Stomach smooth muscle (tissue), 2 donors: ENCODE data around the gene GRK4.
A peak's percentile ranks its signal among the peaks of the same experiment; 100 is the strongest.

Experiments
- H3K27ac ChIP-seq: one replicate; pipeline ENCODE4 v1.7.0; 2013; ENCODE audit warnings: mild to moderate bottlenecking, low read length, inconsistent platforms
- H3K27me3 ChIP-seq, 2 donors: one replicate each; pipeline ENCODE4 v1.7.0; 2013; ENCODE audit warnings: low read length in 2 of 2; ENCODE audit not compliant: insufficient read depth in 2 of 2, control insufficient read depth in 1 of 2
- H3K36me3 ChIP-seq, 2 donors: one replicate each; pipeline ENCODE4 v1.7.0; 2013; ENCODE audit warnings: low read length in 2 of 2; ENCODE audit not compliant: control insufficient read depth in 2 of 2, insufficient read depth in 2 of 2
- H3K4me1 ChIP-seq: one replicate; pipeline ENCODE4 v1.7.0; 2013; ENCODE audit warnings: low read length; ENCODE audit not compliant: control insufficient read depth, insufficient read depth
- H3K4me3 ChIP-seq, 2 donors: one replicate each; pipeline ENCODE4 v1.7.0; 2013; ENCODE audit warnings: low read length in 2 of 2
- H3K9ac ChIP-seq, 2 donors: one replicate each; pipeline ENCODE4 v1.7.0; 2013; ENCODE audit warnings: low read length in 2 of 2, mild to moderate bottlenecking in 1 of 2
- H3K9me3 ChIP-seq, 2 donors: one replicate each; pipeline ENCODE4 v1.7.0; 2013; ENCODE audit warnings: low read length in 2 of 2; ENCODE audit not compliant: control insufficient read depth in 2 of 2
- donor health status: healthy.
- donor health status: Pancreatic carcinoma.

Gene GRK4

DNA sequence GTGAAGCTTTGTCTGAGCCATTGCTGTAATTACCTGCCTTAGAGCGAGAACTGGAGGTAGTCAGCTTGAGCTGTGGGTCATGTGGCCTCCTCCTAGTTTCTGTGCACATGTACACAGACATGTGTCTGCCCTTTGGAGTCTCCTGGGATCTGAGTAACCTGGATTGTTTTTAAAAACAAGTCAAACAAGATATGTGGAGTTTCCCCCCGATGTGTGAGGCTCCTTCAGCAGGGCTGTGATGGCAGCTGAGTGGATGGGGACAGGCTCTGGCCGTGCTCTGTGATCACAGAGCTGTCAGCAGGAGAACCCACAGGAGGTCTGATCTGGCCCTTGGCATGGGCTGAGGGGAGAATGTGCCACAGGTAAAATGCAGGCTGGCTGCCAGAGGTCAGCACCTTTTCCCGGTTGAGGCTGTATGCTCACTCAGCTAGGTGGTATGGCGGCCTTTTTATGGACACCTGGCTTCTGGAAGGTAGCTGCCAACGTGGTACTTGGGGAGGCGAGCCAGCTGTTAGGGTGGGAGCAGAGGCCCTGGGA, 38.5 kb upstream of the GRK4 start:
- Histone ChIP-seq H3K4me3 (no peak overlapping the region), H3K4me1 (no peaks in the 10 kb centered on the region), H3K27ac (no peak overlapping the region), H3K36me3 (peaks cover 32 to 54% of the 10 kb centered on the region in 2 donors), H3K9me3 (no peaks in the 10 kb centered on the region), H3K27me3 (no peaks in the 10 kb centered on the region), H3K9ac (peak overlapping the region in 1 of 2 donors; percentile 21)

DNA sequence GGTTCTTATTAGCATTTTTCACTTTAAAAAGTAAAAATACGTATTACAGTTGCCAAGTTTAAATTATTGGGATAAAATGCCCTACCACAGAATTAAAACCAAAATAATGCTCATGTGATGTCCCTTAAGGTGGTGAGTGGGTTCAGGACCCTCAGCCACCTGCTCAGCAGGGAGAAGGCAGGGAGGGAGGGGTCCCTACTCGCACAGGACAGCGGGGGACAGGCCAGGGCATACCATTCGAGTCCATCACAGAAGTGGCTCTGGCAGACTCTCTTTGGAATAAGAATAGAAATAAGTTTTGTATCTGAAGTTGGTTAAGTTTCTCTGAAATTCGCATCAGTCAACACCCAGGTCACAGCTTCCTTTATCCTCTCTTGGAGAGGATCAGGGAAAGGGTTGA, 37.9 kb upstream of the GRK4 start:
- H3K4me3 ChIP-seq: no peak overlapping the region
- peaks cover 35 to 57% of the 10 kb centered on the region in 2 donors for H3K36me3 ChIP-seq
- H3K27me3 ChIP-seq: no peaks in the 10 kb centered on the region
- H3K9me3 ChIP-seq: no peaks in the 10 kb centered on the region
- H3K4me1 ChIP-seq: peaks cover 3% of the 10 kb centered on the region
- H3K9ac ChIP-seq: no peak overlapping the region
- H3K27ac ChIP-seq: no peak overlapping the region

DNA sequence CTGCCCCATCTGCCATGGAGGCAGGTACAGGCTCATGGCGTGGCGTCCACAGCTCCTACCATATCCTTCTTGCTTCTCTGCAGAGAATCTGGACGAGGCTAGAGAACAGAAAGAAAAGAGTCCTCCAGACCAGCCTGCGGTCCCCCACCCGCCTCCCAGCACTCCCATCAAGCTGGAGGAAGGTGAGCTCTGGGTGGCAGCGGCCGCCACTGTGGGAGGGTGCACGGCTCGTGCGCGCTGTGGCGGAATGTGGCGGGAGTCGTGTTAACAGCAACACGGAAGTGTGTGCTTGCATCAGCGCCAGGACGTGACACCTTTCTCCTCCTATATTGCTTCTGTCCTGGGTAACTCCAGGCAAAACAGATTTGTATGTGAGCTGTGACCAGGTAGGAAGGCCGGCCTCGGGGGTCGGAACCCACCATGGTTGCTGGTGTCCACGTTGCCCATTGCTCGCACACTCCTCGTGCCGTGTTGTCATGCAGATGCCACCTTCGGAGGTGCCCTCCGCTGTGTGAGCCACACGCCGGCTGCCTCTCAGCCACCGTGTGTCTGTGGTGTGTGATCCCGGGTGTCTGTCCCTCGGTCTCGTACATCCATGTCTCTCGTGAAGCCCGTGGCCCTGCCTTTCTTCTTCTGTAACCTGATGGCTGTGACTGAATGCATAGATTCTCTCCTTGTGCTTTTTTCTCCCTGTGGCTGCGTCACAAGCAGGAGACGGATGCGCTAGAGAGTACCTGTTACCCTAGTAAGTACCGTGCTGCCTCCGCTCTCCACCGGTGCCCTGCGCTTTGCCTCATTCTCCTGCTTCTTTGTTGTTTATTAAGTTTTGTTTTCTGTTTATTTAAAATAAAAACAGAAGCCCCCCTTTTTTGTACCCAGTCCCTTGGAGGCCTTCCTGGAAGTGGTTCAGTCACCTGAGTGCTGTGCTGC, 37.2 kb upstream of the GRK4 start:
- peaks cover 35 to 57% of the 10 kb centered on the region in 2 donors for H3K36me3 ChIP-seq
- no peak overlapping the region for H3K27ac ChIP-seq
- no peaks in the 10 kb centered on the region for H3K9me3 ChIP-seq
- no peak overlapping the region for H3K4me3 ChIP-seq
- no peaks in the 10 kb centered on the region for H3K27me3 ChIP-seq
- H3K4me1 ChIP-seq: peaks cover 10% of the 10 kb centered on the region
- H3K9ac ChIP-seq: no peak overlapping the region

DNA sequence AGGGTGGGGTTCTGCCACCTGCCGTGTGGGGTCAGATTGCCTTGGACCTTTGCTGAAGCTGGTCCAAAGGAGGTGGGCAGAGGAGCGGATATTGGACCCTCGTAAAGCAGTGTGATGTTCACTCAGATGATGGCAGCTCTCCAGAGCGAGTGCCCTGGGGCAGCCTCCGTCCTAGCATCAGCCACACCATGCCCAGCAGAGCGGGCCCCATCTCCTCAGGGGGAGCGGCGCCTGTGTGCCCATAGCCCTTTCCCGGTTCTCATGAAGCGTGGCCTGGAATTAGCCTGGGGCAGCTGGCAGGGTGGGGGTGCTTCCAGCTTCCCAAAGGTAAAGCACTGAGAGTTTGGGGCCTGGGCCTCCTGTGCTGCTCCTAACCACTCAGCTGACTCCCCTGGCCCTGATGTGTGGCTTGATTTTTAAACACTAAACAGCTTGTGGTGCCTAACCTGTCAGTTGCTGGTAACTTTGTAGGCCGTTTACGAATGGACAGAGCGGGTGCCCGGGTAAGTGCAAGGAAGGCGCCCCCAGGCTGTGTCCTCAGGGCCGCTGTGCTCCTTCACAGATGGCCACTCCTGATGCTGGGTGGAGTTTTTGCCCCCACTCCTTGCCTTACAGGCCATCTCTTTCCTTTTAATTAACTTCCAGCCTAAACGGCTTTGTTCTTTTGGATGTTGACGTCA, 36.2 kb upstream of the GRK4 start:
- no peak overlapping the region for H3K27ac ChIP-seq
- peaks cover 35 to 60% of the 10 kb centered on the region in 2 donors for H3K36me3 ChIP-seq
- H3K4me1 ChIP-seq: peaks cover 14% of the 10 kb centered on the region
- no peak overlapping the region for H3K9ac ChIP-seq
- no peaks in the 10 kb centered on the region for H3K9me3 ChIP-seq
- no peak overlapping the region for H3K4me3 ChIP-seq
- H3K27me3 ChIP-seq: no peaks in the 10 kb centered on the region

DNA sequence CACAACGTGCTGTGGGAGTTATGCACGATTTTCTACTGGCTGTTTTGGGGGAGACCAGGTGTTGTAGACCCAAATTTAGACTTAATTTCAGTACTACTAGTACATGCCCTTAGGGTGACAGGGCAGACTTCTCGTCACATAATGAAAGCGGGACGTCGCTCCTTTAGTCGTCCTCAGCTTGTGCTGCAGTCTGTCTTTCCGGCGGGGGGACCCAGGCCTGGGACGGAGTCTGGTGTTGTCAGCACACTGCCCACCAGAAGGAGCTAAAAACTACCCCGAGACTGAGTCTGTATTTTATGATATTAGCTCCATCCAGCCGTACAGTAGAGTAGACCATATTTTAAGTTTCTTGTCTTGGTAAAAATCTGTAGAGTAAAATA, 35.7 kb upstream of the GRK4 start:
- Histone ChIP-seq H3K9ac (no peak overlapping the region), H3K27ac (no peak overlapping the region), H3K4me3 (no peak overlapping the region), H3K9me3 (no peaks in the 10 kb centered on the region), H3K4me1 (peaks cover 14% of the 10 kb centered on the region), H3K27me3 (no peaks in the 10 kb centered on the region), H3K36me3 (peaks cover 35 to 60% of the 10 kb centered on the region in 2 donors)

DNA sequence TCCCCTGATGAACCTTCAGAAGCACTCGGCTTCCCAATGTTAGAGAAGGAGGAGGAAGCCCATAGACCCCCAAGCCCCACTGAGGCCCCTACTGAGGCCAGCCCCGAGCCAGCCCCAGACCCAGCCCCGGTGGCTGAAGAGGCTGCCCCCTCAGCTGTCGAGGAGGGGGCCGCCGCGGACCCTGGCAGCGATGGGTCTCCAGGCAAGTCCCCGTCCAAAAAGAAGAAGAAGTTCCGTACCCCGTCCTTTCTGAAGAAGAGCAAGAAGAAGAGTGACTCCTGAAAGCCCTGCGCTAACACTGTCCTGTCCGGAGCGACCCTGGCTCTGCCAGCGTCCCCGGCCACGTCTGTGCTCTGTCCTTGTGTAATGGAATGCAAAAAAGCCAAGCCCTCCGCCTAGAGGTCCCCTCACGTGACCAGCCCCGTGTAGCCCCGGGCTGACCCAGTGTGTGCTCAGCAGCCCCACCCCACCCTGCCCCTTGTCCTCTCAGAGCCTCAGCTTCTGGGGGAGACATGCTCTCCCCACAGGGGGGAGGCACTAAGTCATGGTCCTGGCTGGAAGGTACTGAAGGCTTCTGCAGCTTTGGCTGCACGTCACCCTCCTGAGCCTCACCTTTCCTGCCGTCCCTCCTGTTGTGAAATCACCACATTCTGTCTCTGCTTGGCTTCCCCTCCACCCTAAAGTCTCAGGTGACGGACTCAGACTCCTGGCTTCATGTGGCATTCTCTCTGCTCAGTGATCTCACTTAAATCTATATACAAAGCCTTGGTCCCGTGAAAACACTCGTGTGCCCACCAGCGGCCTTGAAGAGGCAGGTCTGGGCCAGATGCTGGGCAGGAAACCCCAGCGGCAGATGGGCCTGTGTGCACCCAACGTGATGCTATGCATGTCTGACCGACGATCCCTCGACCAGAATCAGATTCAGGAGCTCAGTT, 34.9 kb upstream of the GRK4 start:
- H3K36me3 ChIP-seq: peaks cover 33 to 58% of the 10 kb centered on the region in 2 donors

DNA sequence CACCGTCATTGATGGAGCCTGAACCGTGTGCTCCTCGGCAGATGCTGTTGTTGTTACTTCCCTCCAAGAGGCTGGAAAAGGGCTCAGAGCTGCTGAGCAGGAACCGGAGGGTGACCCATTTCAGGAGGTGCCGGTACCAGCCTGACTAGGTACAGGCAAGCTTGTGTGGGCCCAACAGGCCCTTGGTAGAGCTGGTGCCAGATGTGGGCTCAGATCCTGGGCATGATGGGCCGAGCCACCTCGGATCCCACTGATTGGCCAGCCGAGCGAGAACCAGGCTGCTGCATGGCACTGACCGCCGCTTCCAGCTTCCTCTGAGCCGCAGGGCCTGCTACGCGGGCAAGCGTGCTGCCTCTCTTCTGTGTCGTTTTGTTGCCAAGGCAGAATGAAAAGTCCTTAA, 33.9 kb upstream of the GRK4 start:
- Histone ChIP-seq H3K36me3 (peaks cover 28 to 50% of the 10 kb centered on the region in 2 donors), H3K27me3 (no peaks in the 10 kb centered on the region), H3K4me1 (peaks cover 27% of the 10 kb centered on the region), H3K9me3 (no peaks in the 10 kb centered on the region), H3K4me3 (no peak overlapping the region), H3K27ac (no peak overlapping the region), H3K9ac (no peak overlapping the region)

More for the DNA sequence above, 34.9 kb upstream of the GRK4 start:
- Histone ChIP-seq H3K27me3 (no peaks in the 10 kb centered on the region), H3K4me3 (no peak overlapping the region), H3K27ac (no peak overlapping the region), H3K9ac (no peak overlapping the region), H3K4me1 (peaks cover 22% of the 10 kb centered on the region), H3K9me3 (no peaks in the 10 kb centered on the region)

DNA sequence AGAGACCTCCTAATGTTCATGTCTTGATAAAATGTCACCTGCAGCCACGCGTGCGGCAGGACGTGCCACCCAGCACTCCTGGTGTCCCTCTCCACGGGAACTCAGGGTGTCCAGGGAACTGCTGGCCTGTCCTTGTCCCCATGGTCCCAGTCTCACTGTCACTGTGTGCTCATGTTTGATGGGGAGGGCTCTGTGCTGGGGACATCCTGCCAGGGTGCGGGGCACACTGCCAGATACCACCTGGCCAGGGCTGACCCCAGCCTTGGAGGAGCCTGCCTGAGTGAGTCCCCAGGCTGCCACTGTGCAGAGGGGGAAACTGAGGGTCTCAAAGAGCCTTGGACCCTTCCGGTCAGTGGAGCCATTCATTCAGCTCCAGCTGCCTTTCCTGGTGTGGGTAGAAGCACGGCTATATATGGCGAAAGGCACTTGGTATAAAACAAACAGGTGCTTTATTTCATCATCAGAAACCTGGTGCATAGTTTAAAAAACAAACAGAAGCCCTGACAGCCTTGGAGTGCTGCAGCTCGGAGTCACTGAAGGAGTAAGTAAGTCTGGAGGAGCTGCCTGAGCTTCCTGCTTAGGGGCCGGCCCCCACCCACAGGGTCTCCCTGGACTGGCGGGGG, 33.1 kb upstream of the GRK4 start:
- H3K27me3 ChIP-seq: no peaks in the 10 kb centered on the region
- peaks cover 31% of the 10 kb centered on the region for H3K4me1 ChIP-seq
- peaks cover 23 to 44% of the 10 kb centered on the region in 2 donors for H3K36me3 ChIP-seq
- no peak overlapping the region for H3K27ac ChIP-seq
- H3K9me3 ChIP-seq: no peaks in the 10 kb centered on the region
- no peak overlapping the region for H3K4me3 ChIP-seq
- H3K9ac ChIP-seq: no peak overlapping the region

DNA sequence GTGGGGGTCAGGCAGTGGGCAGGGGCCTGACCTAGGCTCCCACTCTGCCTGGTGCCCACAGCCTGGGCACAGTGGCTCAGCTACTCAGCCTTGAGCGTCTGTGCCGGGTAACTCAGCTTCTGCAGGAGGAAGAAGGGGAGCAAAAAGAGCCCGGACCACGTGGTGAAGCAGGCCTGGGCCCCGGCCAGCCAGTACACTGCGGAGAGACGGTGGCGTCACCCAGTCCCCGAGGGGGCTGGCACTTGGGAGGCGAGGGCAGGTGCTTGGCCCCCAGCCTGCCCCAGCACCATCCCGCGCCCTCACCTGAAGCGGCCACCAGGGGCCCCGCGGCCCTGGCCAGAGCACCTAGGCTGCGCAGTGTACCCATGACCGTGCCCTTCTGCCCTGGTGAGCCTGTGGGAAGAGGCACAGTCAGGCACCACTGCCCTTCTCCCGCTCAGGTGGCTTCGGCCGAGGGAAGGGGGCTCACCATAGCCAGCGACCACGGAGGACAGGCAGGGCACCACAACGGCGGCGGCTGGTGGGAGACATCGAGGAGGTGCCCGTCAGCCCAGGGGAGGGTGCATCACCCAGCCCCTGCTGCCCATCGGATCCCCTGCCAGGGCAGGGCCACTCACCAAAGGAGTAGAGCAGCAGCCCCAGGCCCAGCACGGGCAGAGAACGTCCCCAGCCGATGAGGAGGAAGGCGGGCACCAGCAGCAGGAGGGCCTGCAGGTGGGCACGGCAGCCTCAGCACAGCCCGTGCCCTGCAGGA, 32.4 kb upstream of the GRK4 start:
- H3K9me3 ChIP-seq: no peaks in the 10 kb centered on the region
- peaks cover 22 to 38% of the 10 kb centered on the region in 2 donors for H3K36me3 ChIP-seq
- no peak overlapping the region for H3K4me3 ChIP-seq
- H3K4me1 ChIP-seq: peaks cover 37% of the 10 kb centered on the region
- no peak overlapping the region for H3K27ac ChIP-seq
- H3K9ac ChIP-seq: no peak overlapping the region
- no peaks in the 10 kb centered on the region for H3K27me3 ChIP-seq
